Astrocyte of the spinal cord (primary cell): ENCODE results near the gene TESK1.

Experiments
- DNase-seq: peaks from one replicate; pipeline ENCODE4 v3.0.0; 2011; ENCODE audit warnings: low read depth, low spot score
- H3K4me3 ChIP-seq: 2 replicates; pipeline ENCODE4 v1.5.1; 2011; ENCODE audit warnings: low read depth, mild to moderate bottlenecking, low read length, moderate library complexity
- CTCF ChIP-seq: IDR thresholded peaks from 2 replicates; pipeline ENCODE4 v1.5.1; 2012; ENCODE audit warnings: low read depth, mild to moderate bottlenecking, low read length, inconsistent platforms
- in situ Hi-C: cut with HindIII; loops from 2 replicates; pipeline ENCODE4 v1.10.0; 2017; ENCODE audit warnings: low sequenced_read_pairs

The TESK1 gene

DNA sequence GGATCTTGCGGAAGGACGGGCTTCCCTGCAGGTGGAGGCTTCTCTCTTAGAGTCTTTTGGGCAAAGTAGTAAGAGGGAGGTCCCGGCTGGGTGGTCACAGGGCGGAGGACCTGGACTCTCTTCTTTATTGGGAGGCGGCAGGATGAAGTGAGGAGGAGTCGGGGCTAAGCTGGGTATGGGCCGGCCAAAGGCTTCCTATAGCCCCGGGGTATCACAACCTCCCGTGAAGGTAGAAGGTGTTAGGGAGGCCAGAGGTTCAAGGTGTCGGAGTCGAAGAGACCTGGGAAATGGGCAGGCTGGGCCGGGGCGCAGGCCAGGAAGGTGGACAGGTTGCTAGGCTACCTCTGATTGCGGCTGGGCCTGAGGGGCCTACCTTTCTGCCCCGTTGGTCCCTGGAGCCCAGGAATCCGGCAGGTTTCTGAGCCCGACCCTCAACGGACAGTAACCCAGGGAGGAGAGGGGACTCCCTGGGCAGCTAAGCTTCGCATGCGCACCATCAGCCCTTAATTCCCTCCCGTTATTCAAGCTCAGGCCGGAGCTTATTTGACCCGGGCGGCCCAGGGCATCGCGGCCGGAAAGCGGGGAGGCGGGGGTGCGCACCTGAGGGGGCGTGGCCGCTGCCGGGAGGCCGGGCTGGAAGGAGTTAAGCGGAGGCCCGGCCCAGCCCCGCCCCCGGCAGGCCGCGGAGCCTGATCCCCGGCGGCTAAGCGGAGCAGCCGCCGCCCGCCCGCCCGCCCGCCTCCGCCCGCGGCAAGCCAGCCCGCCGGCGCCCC is at the start of gene TESK1:
Gene TESK1 (plus strand): TSS at position 685 of the 773 bp plus-strand sequence. CDS start 358 bp downstream, outside the sequence.
- TF ChIP-seq CTCF, result no peak
- peak within 1 kb of the TSS; percentile 44 for H3K4me3 ChIP-seq
- DNase-seq, result peak; percentile 58
- in situ Hi-C loops, result no loop called here

DNA sequence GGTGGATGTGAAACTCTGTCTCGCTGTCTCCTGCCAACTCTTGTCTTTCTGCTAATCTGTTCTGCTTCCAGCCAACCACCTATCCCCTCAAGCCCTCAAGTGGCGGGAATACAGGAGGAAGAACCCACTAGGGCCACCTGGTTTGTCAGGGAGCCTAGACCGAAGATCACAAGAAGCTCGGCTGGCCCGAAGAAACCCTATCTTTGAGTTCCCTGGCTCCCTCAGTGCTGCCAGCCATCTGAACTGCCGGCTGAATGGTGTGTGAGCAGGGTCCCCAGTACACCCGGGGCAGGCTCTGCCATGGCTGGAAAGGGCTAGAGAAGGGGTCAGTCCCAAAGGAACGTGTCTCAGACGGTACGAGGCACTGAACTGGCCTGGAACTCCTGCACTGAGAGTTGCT is 49.2 kb upstream of the TESK1 start:
- in situ Hi-C loops, result loop anchor here (10.0 kb wide), 1 partner anchor 71 kb away; no protein-coding TSS in a partner anchor
- no peak for DNase-seq
- no peak for TF ChIP-seq CTCF
- H3K4me3 ChIP-seq, result no peak overlapping the region

GRCh38 chr9:35556776-35557175 is 48.3 kb upstream of the TESK1 start:
- no peak overlapping the region for H3K4me3 ChIP-seq
- no peak for TF ChIP-seq CTCF
- in situ Hi-C loops, result loop anchor here (10.0 kb wide), 1 partner anchor 72 kb away; no protein-coding TSS in a partner anchor
- DNase-seq, result no peak

GRCh38 chr9:35557320-35557719 is 47.7 kb upstream of the TESK1 start:
- no peak for TF ChIP-seq CTCF

GRCh38 chr9:35558185-35558584 is 46.9 kb upstream of the TESK1 start:
- H3K4me3 ChIP-seq, result no peak overlapping the region
- in situ Hi-C loops, result loop anchor here (10.0 kb wide), 1 partner anchor 73 kb away; no protein-coding TSS in a partner anchor
- no peak for TF ChIP-seq CTCF
- DNase-seq, result no peak

More at GRCh38 chr9:35557320-35557719, 47.7 kb upstream of the TESK1 start:
- no peak for DNase-seq
- in situ Hi-C loops, result loop anchor here (10.0 kb wide), 1 partner anchor 73 kb away; no protein-coding TSS in a partner anchor
- H3K4me3 ChIP-seq, result no peak overlapping the region

DNA sequence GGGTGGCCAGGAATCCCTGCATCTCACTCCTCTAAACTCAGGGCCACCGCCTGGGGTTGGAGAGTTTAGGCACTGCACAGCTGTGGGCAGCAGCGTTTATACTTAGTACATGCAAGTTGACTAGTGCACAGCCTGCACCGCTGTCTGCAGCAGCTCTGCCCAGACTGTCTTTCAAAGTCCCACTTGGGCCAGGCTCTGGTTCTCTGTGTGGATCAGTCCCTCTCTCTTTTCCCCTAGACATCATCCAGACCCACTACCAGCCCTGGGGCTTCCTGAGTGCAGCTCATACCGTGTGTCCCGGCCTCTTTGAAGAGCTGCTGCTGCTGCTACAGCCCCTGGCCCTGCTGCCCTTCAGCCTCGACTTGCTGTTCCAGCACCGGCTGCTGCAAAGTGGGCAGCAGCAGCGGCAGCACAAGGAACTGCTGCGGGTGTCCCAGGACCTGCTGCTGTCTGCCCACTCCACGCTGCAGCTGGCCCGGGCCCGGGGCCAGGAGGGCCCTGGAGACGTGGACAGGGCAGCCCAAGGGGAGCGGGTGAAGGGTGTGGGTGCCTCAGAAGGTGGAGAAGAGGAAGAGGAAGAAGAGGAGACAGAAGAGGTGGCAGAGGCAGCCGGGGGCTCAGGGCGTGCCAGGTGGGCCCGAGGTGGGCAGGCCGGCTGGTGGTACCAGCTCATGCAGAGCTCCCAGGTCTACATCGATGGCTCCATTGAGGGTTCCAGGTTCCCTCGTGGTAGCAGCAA is 45.1 kb upstream of the TESK1 start:
- TF ChIP-seq CTCF, result no peak
- in situ Hi-C loops, result loop anchor here (10.0 kb wide), 1 partner anchor 75 kb away; no protein-coding TSS in a partner anchor
- no peak for DNase-seq
- H3K4me3 ChIP-seq, result no peak overlapping the region
